AG04450 (cell line): ENCODE data around the gene SCFD2. TPM values are rescaled to one million over a fixed set of nuclear protein-coding genes. Genes with fewer than 3 reads are reported as not detected.

ENCODE experiments used
- CTCF ChIA-PET: fragments of 300-600, 350-600 bp; formaldehyde crosslinking; extraction: SDS; loops from one replicate; lab custom pipeline; 2022; ENCODE audit warnings: antibody characterized with exemption, inconsistent platforms; lab: Charles Lee
- POLR2A ChIA-PET: fragments of 350-600 bp; formaldehyde crosslinking; extraction: SDS; loops from one replicate; lab custom pipeline; 2021; ENCODE audit warnings: antibody characterized with exemption, inconsistent platforms; lab: Yijun Ruan, JAX
- DNase-seq: peaks from one replicate; pipeline ENCODE4 v3.0.0-alpha.2; 2011; ENCODE audit warnings: low read depth, low spot score
- H3K27ac ChIP-seq: one replicate; pipeline ENCODE4 v1.5.1; 2012; ENCODE audit warnings: low read depth, low read length, control low read depth
- H3K27me3 ChIP-seq: one replicate; pipeline ENCODE4 v1.6.0; 2012; ENCODE audit warnings: low read length; ENCODE audit not compliant: control insufficient read depth, insufficient read depth
- H3K4me3 ChIP-seq: 2 replicates; pipeline ENCODE4 v1.5.1; 2011; ENCODE audit warnings: mild to moderate bottlenecking, low read depth, low read length, control low read depth
- H3K9me3 ChIP-seq: 2 replicates; pipeline ENCODE4 v1.5.1; 2012; ENCODE audit warnings: low read length; ENCODE audit not compliant: control insufficient read depth, insufficient read depth
- CTCF ChIP-seq: IDR thresholded peaks from 2 replicates; pipeline ENCODE4 v1.5.1; 2011; ENCODE audit warnings: low read depth, low read length, control low read depth, inconsistent platforms
- polyA plus RNA-seq: library from polyadenylated mRNA; depleted of rRNA; stranded (reverse); fragments of >200 nt; gene quantifications from 2 replicates; pipeline ENCODE4 v1.2.3, GENCODE V29; 2011

SCFD2 gene
- polyA plus RNA-seq, 1 experiment = 16.4 TPM

- Histone ChIP-seq H3K27ac (no peak overlapping the region), H3K4me3 (no peak overlapping the region), H3K27me3 (no peaks in the 10 kb centered on the region), H3K9me3 (no peaks in the 10 kb centered on the region)
- no peak for DNase-seq
- ChIA-PET POLR2A (no interaction called here), CTCF (interaction anchor here (0.6 to 0.7 kb wide), 2 partner anchors 74 to 101 kb away, joined by 3 read pairs; no protein-coding TSS in a partner anchor)
- no peak for TF ChIP-seq CTCF
Observed at GRCh38 chr4:53131562-53131925, 234.3 kb downstream of the SCFD2 start.

- H3K4me3 ChIP-seq = no peak overlapping the region
- no peak overlapping the region for H3K27ac ChIP-seq
- H3K27me3 ChIP-seq = no peaks in the 10 kb centered on the region
- no peaks in the 10 kb centered on the region for H3K9me3 ChIP-seq
- POLR2A ChIA-PET = no interaction called here
- DNase-seq = no peak
- CTCF ChIA-PET = interaction anchor here (0.6 to 0.7 kb wide), 2 partner anchors 75 to 100 kb away, joined by 3 read pairs; no protein-coding TSS in a partner anchor
- no peak for TF ChIP-seq CTCF
Observed at GRCh38 chr4:53130896-53131561, 234.8 kb downstream of the SCFD2 start.

- POLR2A ChIA-PET = no interaction called here
- TF ChIP-seq CTCF = no peak
- H3K27me3 ChIP-seq = no peaks in the 10 kb centered on the region
Observed at GRCh38 chr4:53128706-53129357, 237.0 kb downstream of the SCFD2 start.

GRCh38 chr4:53128231-53128630 is 237.6 kb downstream of the SCFD2 start:
- no peak overlapping the region for H3K4me3 ChIP-seq
- H3K27me3 ChIP-seq = no peaks in the 10 kb centered on the region
- CTCF ChIA-PET = no interaction called here
- TF ChIP-seq CTCF = no peak
- H3K9me3 ChIP-seq = no peaks in the 10 kb centered on the region
- no peak overlapping the region for H3K27ac ChIP-seq
- no peak for DNase-seq
- POLR2A ChIA-PET = no interaction called here

More at GRCh38 chr4:53128706-53129357, 237.0 kb downstream of the SCFD2 start:
- no peak for DNase-seq
- CTCF ChIA-PET = no interaction called here
- Histone ChIP-seq H3K9me3 (no peaks in the 10 kb centered on the region), H3K27ac (no peak overlapping the region), H3K4me3 (no peak overlapping the region)

GRCh38 chr4:53127365-53127764 is 238.5 kb downstream of the SCFD2 start:
- H3K27me3 ChIP-seq = no peaks in the 10 kb centered on the region
- no peak for TF ChIP-seq CTCF
- ChIA-PET CTCF (interaction anchor here (0.7 kb wide), 2 partner anchors 14 to 351 kb away, joined by 3 to 4 read pairs; no protein-coding TSS in a partner anchor), POLR2A (no interaction called here)
- no peaks in the 10 kb centered on the region for H3K9me3 ChIP-seq
- DNase-seq = no peak
- no peak overlapping the region for H3K27ac ChIP-seq
- H3K4me3 ChIP-seq = no peak overlapping the region
